ENCODE data around the gene SLC25A30.
"Not testable (repeated sequence)": the region's sequence is repeated elsewhere in the genome, so short reads cannot be mapped to it uniquely, and the experiment has no call there.

The SLC25A30 gene

GRCh38 chr13:45367358-45367757, 50.8 kb downstream of the SLC25A30 start:
- peak; percentile 34 for DNase-seq (ENCODE audit: low read depth)

- DNase-seq (ENCODE audit: low read depth): no peak
Observed at GRCh38 chr13:45365558-45365885, 52.7 kb downstream of the SLC25A30 start.

GRCh38 chr13:45364876-45365557, 53.2 kb downstream of the SLC25A30 start:
- no peak for DNase-seq (ENCODE audit: low read depth)

- no peak for DNase-seq (ENCODE audit: low read depth)
Observed at GRCh38 chr13:45362939-45363338, 55.2 kb downstream of the SLC25A30 start.

DNA sequence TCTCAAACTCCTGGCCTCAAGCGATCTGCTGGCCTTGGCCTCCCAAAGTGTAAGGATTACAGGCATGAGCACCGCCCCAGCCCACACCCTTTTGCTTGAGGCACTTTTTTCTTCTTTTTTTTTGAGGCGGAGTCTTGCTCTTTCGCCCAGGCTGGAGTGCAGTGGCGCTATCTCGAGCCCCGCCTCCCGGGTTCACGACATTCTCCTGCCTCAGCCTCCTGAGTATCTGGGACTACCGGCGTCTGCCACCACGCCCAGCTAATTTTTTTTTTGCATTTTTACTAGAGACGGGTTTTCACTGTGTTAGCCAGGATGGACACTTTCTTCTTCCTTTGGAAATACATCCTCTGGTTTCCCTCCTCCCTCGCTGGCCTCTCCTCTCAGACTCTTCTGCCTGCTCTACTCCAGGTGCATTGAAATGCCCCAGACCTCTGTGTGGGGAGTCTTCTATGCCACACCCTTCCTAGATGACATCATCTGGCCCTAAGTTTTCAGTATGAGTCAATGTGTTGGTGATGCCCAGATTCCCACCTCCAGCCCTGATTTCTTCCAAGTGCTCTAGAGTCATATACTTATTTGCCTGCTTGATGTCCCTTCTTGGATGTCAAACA, 56.5 kb downstream of the SLC25A30 start:
- DNase-seq (ENCODE audit: low read depth): no peak

DNA sequence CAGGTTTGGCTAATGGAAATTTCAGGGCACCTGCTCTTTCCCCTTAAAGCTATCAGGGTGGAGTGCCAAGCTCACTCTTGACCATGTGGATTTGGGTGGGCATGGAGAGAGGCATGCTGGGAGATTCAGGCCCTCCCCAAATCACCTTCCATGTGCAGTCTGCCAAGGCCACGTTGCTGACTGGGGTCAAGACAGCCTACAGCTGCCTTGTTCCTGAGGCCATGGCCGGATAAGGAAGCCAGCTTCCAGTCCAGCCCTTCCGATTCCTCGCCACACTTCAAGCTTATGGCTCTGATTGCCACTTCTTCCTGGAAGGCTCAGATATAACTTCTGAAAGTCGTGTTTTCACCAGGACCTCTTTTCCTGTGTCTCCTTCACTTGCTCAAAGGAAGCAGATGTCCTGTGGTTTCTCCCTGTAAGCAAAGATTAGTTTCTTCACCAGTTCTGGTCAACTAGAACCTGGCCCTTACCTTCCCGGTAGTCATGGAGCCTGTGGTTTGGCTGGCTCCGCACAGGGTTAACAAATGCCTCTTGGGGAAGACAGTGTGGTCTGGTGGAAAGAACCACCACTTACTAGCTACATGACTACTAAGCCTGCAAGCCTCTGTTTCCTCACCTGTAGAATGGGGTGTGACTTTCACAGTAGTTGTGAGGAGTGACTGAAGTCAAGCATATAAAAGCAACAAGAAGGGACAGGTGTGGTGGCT, 61.1 kb downstream of the SLC25A30 start:
- DNase-seq (ENCODE audit: low read depth): no peak

DNA sequence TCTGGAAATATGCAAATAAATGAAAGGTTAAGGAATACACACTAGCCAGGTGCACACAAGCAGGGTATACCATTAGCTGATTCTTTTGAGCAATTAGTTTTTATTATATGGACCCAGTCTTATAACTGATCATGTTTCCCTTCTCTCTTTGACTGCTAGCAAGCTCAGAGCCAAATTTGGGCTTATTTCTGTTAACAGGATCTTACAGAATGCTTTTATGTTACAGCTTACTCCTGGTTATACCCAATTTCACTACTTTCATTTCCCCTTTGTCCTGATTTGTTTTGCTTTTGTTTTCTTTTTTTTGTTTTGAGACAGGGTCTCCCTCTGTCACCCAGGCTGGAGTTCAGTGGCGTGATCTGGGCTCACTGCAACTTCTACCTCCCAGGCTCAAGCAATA, 64.3 kb downstream of the SLC25A30 start:
- DNase-seq (ENCODE audit: low read depth): no peak

DNA sequence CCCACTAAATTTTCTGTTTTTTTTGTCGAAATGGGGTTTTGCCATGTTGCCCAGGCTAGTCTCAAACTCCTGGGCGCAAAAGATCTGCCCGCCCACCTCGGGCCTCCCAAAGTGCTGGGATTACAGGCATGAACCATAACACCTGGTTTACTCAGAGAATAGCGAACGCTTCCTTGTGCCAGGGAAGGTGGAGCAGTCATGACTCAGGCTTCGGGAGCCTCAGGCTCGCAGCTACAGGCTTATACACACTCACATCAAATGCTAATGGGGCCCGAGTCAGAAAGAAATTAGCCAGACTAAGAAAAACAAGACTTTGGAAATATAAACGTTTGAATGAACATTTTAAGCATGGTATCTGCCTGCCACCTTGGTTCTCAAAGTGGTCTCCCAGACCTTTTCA, 66.1 kb downstream of the SLC25A30 start:
- no peak for DNase-seq (ENCODE audit: low read depth)

- DNase-seq (ENCODE audit: low read depth): no peak
Observed at GRCh38 chr13:45350152-45350551, 68.0 kb downstream of the SLC25A30 start.

- no peak for DNase-seq (ENCODE audit: low read depth)
Observed at GRCh38 chr13:45349438-45349837, 68.7 kb downstream of the SLC25A30 start.

- DNase-seq (ENCODE audit: low read depth): not testable (repeated sequence)
Observed at GRCh38 chr13:45344064-45344463, 74.1 kb downstream of the SLC25A30 start.

Measured in GM04503 (cell line).